SU-DHL-6 (cell line): ENCODE results near the gene LIMD2.
A peak's percentile ranks its signal among the peaks of the same experiment; 100 is the strongest.

Experiments
- H2AFZ ChIP-seq: fragments of 200-600 bp; sonication (generic); 2 replicates; pipeline ENCODE4 v1.6.1; 2014; ENCODE audit warnings: low read depth, mild to moderate bottlenecking, moderate library complexity, mixed read lengths, antibody characterized with exemption, low read length; ENCODE audit not compliant: severe bottlenecking
- H3F3A ChIP-seq: fragments of 200-600 bp; shearing (Covaris generic); 2 replicates; pipeline ENCODE4 v1.6.0; 2016; ENCODE audit warnings: antibody characterized with exemption, mild to moderate bottlenecking; ENCODE audit not compliant: insufficient read depth
- H3K27ac ChIP-seq: fragments of 200-600 bp; sonication (generic); 2 replicates; pipeline ENCODE4 v1.5.1; 2016; ENCODE audit warnings: low read depth, mild to moderate bottlenecking, low read length, moderate library complexity, mixed read lengths
- H3K27me3 ChIP-seq: fragments of 200-600 bp; sonication (generic), shearing (Covaris generic); 2 replicates; pipeline ENCODE4 v1.6.0; 2014; ENCODE audit warnings: mild to moderate bottlenecking, low read length
- H3K36me3 ChIP-seq: fragments of 200-600 bp; sonication (generic); 2 replicates; pipeline ENCODE4 v1.6.1; 2014; ENCODE audit warnings: mild to moderate bottlenecking, low read length, mixed read lengths
- H3K4me2 ChIP-seq: fragments of 300-600, 200-600 bp; shearing (Covaris generic), sonication (generic); 2 replicates; pipeline ENCODE4 v1.6.0; 2014; ENCODE audit warnings: low read length, low read depth, mild to moderate bottlenecking; ENCODE audit not compliant: poor library complexity, severe bottlenecking
- H3K4me3 ChIP-seq: fragments of 200-600 bp; sonication (generic); 2 replicates; pipeline ENCODE4 v1.5.1; 2014; ENCODE audit warnings: antibody characterized with exemption, low read length, mild to moderate bottlenecking, mixed read lengths; ENCODE audit not compliant: insufficient read depth, poor library complexity, severe bottlenecking
- H3K79me2 ChIP-seq: fragments of 200-600 bp; sonication (generic); 2 replicates; pipeline ENCODE4 v1.6.1; 2014; ENCODE audit warnings: mild to moderate bottlenecking, low read length, moderate library complexity; ENCODE audit not compliant: insufficient read depth
- H3K9ac ChIP-seq: fragments of 200-600 bp; sonication (generic); 2 replicates; pipeline ENCODE4 v1.7.0; 2014; ENCODE audit warnings: mild to moderate bottlenecking, low read length
- H3K9me2 ChIP-seq: fragments of 200-600 bp; sonication (generic); replicated peaks from 2 replicates; pipeline ENCODE4 v1.6.1; 2014; ENCODE audit warnings: low read length; ENCODE audit not compliant: insufficient read depth
- H3K9me3 ChIP-seq: fragments of 200-600 bp; sonication (generic); 2 replicates; pipeline ENCODE4 v1.6.1; 2014; ENCODE audit warnings: low read length, mixed read lengths; ENCODE audit not compliant: insufficient read depth
- H4K20me1 ChIP-seq: fragments of 200-600 bp; sonication (generic); 2 replicates; pipeline ENCODE4 v1.6.1; 2014; ENCODE audit warnings: low read depth, mild to moderate bottlenecking, antibody characterized with exemption, low read length, moderate library complexity, mixed read lengths
- CTCF ChIP-seq: fragments of 200-600 bp; sonication (generic); IDR thresholded peaks from one replicate; pipeline ENCODE4 v1.5.1; 2017; ENCODE audit warnings: antibody characterized with exemption, mild to moderate bottlenecking, low read length, moderate library complexity; ENCODE audit not compliant: insufficient read depth, poor library complexity, severe bottlenecking
- EZH2phosphoT487 ChIP-seq: fragments of 200-600 bp; sonication (generic), shearing (Covaris generic); conservative IDR thresholded peaks from 2 replicates; pipeline ENCODE4 v1.6.1; 2018; ENCODE audit warnings: mild to moderate bottlenecking, antibody characterized with exemption, low read length, moderate library complexity, mixed read lengths

Gene LIMD2

DNA sequence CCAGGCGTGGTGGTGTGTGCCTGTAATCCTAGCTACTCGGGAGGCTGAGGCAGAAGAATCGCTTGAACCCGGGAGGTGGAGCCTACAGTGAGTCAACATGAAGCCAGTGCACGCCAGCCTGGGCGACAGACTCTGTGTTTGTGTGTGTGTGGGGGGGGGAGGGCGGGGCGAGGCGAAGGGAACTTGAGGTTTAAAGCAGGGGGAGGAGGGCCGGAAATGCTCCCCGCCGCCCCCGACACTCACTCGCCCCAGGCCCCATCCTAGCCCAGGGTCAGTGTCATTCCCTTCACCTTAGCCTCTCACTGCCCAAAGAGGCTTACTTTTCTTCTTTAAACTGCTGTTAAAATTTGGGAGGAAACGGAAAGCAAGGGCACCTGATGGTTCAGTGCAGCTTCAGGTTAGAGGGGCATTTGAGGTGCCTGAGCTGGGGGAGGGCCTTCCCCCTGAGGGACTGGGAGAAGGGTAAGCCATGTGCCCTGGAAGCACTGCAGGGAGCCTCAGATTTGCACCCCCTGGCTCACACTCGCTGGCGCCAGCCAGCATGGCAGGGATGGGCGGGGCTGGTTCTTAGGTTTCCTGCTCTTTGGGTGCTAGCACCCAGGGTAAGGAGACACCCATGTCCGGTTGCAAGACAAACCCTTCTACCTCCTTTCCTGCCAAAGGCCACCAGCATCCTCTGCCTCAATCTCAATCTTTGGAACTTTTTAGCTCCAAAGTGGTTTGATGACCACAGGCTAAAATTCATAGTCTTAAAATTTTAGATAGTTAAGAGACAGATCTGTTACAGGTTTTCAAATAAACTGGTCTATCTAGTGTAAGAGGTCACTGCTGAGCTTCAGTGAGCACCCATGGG, 2.2 kb upstream of the LIMD2 start:
- Histone ChIP-seq H3K4me3 (peak overlapping the region; percentile 45), H3K27ac (peak overlapping the region; percentile 98), H3K9ac (peak overlapping the region; percentile 99), H2AFZ (no peak overlapping the region), H4K20me1 (no peaks in the 10 kb centered on the region), H3K79me2 (peaks cover 12% of the 10 kb centered on the region), H3K27me3 (no peaks in the 10 kb centered on the region), H3F3A (peaks cover 32% of the 10 kb centered on the region), H3K4me2 (peak overlapping the region; percentile 93), H3K9me2 (no peaks in the 10 kb centered on the region), H3K36me3 (no peaks in the 10 kb centered on the region; the same call in 1 of the 2 replicates), H3K9me3 (no peaks in the 10 kb centered on the region)
- TF ChIP-seq EZH2phosphoT487 (no peak), CTCF (no peak)

DNA sequence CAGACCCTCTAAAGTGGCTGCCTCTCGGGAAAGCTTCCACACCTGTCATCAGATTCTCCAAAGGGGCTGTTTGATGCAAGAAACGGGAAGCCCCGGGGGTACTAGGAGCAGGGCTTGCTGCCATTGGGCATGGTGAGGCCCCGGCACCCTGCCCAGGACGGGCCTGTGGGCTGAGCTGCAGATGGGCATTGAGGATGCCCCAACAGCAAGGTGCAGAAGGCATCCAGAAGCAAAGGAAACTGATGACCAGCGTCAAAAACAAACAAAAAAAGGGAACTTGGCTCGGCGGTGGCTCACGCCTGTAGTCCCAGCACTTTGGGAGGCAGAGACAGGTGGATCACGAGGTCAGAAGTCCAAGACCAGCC, 1.5 kb upstream of the LIMD2 start:
- H3K36me3 ChIP-seq, result no peaks in the 10 kb centered on the region; the same call in 1 of the 2 replicates
- H3K27ac ChIP-seq, result peak overlapping the region; percentile 98
- no peaks in the 10 kb centered on the region for H4K20me1 ChIP-seq
- H3K27me3 ChIP-seq, result no peaks in the 10 kb centered on the region
- peaks cover 12% of the 10 kb centered on the region for H3K79me2 ChIP-seq
- H3F3A ChIP-seq, result peaks cover 39% of the 10 kb centered on the region
- H3K9ac ChIP-seq, result peak overlapping the region; percentile 99
- H3K4me2 ChIP-seq, result peak overlapping the region; percentile 93
- TF ChIP-seq EZH2phosphoT487 (no peak), CTCF (no peak)
- peak overlapping the region; percentile 45 for H3K4me3 ChIP-seq
- H2AFZ ChIP-seq, result no peak overlapping the region
- H3K9me3 ChIP-seq, result no peaks in the 10 kb centered on the region
- H3K9me2 ChIP-seq, result no peaks in the 10 kb centered on the region

- Histone ChIP-seq H3K4me2 (peak overlapping the region; percentile 93), H3K27me3 (no peaks in the 10 kb centered on the region), H3K9me3 (no peaks in the 10 kb centered on the region), H3K9me2 (no peaks in the 10 kb centered on the region), H3K4me3 (peak overlapping the region; percentile 45), H3K9ac (peak overlapping the region; percentile 99), H4K20me1 (no peaks in the 10 kb centered on the region), H3K36me3 (no peaks in the 10 kb centered on the region; the same call in 1 of the 2 replicates), H2AFZ (no peak overlapping the region), H3K27ac (peak overlapping the region; percentile 98), H3K79me2 (peaks cover 12% of the 10 kb centered on the region), H3F3A (peaks cover 45% of the 10 kb centered on the region)
- TF ChIP-seq CTCF (peak; percentile 24), EZH2phosphoT487 (no peak)
Observed at GRCh38 chr17:63700528-63701455, 867 bp upstream of the LIMD2 start.
